GM12891 (cell line): ENCODE data around the gene PWP2.
"Not testable (repeated sequence)": the region's sequence is repeated elsewhere in the genome, so short reads cannot be mapped to it uniquely, and the experiment has no call there.

Experiments used
- DNase-seq: peaks from one replicate; pipeline ENCODE4 v3.0.0; 2011; ENCODE audit warnings: low spot score; ENCODE audit not compliant: insufficient read length
- FAIRE-seq: peaks from 2 replicates; lab custom pipeline; 2011; peaks lifted over from hg19 to GRCh38; lab: Jason Lieb, UNC

Gene PWP2

DNA sequence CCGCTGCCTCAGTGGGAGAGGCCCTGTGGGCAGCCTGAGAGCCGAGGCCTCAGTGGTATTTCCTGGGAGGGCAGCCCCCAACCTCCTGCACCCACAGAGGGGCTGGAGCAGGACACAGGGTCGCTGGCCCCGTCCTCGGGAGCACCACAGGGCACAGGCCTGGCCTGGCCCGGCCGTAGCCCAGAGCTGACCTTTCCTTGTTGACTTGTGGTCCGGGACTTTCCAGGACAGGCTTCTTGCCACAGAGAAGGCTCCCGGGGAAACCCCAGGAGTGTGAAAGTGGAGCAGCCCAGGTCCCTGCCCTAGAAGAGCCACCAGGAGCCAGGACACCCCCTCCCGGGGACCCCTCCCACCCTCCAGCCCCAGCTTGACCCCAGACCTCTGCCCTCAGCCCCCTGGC, 63.7 kb downstream of the PWP2 start:
- not testable (repeated sequence) for DNase-seq, FAIRE-seq

DNA sequence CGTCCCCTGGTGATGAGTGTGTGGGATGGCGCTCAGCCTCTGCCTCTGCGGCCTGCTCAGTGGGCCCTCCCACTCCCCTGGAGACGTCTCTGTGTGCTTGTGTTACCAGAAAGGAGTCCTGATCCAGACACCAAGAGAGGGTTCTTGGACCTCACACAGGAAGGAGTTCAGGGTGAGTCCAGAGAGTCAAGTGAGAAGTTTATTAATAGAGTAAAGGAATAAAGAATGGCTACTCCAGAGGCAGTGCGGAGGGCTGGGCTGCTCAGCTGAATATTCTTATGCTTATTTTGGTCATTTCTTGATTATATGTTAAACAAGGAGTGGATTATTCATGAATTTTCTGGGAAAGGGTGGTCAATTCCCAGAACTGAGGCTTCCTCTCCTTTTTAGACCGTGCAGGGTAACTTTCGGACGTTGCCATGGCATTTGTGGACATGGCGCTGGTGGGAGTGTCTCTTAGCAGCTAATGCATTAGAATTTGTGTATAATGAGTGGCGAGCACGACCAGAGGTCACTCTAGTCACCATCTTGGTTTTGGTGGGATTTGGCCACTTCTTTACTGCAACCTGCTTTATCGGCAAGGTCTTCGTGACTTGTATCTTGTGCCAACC, 64.9 kb downstream of the PWP2 start:
- DNase-seq = not testable (repeated sequence)
- peak; percentile 20 for FAIRE-seq

DNA sequence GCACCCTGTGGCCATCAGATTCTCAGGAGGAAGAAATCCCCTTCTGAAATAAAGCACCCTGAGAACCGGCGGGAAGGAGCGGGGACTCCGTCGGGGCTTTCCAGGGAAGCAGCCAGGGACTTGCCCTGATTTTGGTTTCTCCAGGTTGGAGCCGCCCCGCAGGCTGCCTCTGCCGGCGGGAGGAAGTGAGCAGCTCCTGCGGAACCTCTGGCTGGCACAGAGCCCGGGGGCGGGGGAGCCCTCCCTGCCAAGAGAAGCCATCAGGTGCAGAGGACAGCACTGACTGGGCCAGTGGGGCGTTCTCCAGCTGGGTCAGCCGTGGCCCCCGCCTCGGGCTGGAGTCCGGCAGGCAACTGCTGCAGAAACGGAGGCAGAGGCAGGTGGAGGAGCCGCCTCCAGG, 65.5 kb downstream of the PWP2 start:
- DNase-seq, FAIRE-seq: not testable (repeated sequence)

DNA sequence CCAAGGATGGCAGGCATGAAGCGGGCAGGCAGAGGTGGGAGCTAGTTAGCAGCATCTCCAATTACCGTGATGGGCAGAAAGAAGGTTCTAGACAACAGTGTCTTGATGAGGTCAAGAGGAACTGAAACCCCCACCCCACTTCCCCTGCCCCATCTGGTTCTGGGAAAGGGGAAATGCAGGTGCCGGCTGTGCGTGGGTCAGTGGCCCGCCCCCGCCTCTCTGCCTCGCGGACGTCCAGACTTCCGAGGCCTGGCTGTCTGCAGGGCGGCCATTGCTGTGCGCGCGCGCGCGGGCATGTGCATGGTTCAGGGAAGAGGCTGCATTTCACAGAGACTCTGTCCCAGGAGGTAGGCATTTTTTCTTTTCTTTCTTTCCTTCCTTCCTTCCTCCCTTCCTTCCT, 68.0 kb downstream of the PWP2 start:
- FAIRE-seq = peak; percentile 97
- DNase-seq = not testable (repeated sequence)

DNA sequence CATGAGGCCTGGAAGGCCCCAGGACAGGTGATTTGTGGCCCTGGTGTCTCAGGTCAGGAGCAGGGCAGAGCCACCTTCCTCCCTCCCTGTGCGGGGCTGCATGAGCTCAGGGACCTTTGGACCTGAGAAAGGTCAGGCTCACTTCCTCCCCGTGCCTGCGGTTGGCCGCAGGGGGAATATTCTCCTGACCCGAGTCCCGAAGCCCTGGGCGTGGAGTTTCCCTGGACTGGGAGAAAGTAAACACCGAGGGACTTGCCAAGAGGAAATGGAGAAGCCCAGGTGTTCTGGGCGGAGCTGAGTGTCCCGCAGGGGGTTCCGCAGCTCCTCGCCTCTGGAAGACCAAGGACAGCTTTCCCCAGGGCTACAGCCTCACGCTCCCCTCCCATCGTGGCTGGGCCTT, 68.9 kb downstream of the PWP2 start:
- not testable (repeated sequence) for DNase-seq, FAIRE-seq
